Vagina (tissue), 2 donors: ENCODE data around the gene ADAMTS6.
"Not testable (repeated sequence)": the region's sequence is repeated elsewhere in the genome, so short reads cannot be mapped to it uniquely, and the experiment has no call there.

Experiments
- POLR2A ChIP-seq, 2 donors: fragments of 450-650 bp; IDR thresholded peaks; one replicate each; pipeline ENCODE4 v1.6.1; 2017; ENCODE audit warnings: antibody characterized with exemption in 2 of 2, mild to moderate bottlenecking in 2 of 2, moderate library complexity in 2 of 2
- POLR2AphosphoS5 ChIP-seq, 2 donors: sonication (generic); formaldehyde crosslinking; IDR thresholded peaks; one replicate each; pipeline ENCODE4 v1.9.0; 2017; ENCODE audit warnings: antibody characterized with exemption in 2 of 2, mild to moderate bottlenecking in 2 of 2, low read depth in 1 of 2; ENCODE audit not compliant: insufficient read depth in 1 of 2
- TF ChIP-seq, protein P1 (sequence below), 3 experiments: fragments of 450-650 bp in 2 of 3; fragments of 200-600 bp in 1 of 3; sonication (generic) in 1 of 3; IDR thresholded peaks; one replicate each; pipeline ENCODE4 v1.5.1; 2017 to 2019; ENCODE audit warnings: antibody characterized with exemption in 3 of 3, mild to moderate bottlenecking in 2 of 3, moderate library complexity in 2 of 3

DNA sequence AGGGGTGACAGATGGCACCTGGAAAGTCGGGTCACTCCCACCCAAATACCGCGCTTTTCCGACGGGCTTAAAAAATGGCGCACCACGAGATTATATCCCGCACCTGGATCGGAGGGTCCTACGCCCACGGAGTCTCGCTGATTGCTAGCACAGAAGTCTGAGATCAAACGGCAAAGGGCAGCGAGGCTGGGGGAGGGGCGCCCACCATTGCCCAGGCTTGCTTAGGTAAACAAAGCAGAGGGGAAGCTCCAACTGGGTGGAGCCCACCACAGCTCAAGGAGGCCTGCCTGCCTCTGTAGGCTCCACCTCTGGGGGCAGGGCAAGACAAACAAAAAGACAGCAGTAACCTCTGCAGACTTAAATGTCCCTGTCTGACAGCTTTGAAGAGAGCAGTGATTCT is 111.2 kb downstream of the ADAMTS6 start:
- not testable (repeated sequence) for TF ChIP-seq POLR2A (IDR thresholded peaks at IDR 0.05); POLR2AphosphoS5 (IDR thresholded peaks at IDR 0.05; ENCODE audit: insufficient read depth in 1 of 2, low read depth in 1 of 2)
- TF ChIP-seq, protein P1, sequence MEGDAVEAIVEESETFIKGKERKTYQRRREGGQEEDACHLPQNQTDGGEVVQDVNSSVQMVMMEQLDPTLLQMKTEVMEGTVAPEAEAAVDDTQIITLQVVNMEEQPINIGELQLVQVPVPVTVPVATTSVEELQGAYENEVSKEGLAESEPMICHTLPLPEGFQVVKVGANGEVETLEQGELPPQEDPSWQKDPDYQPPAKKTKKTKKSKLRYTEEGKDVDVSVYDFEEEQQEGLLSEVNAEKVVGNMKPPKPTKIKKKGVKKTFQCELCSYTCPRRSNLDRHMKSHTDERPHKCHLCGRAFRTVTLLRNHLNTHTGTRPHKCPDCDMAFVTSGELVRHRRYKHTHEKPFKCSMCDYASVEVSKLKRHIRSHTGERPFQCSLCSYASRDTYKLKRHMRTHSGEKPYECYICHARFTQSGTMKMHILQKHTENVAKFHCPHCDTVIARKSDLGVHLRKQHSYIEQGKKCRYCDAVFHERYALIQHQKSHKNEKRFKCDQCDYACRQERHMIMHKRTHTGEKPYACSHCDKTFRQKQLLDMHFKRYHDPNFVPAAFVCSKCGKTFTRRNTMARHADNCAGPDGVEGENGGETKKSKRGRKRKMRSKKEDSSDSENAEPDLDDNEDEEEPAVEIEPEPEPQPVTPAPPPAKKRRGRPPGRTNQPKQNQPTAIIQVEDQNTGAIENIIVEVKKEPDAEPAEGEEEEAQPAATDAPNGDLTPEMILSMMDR (IDR thresholded peaks at IDR 0.05): not testable (repeated sequence)
